RPMI8226 (cell line): ENCODE results near the gene TGFB2.
A peak's percentile ranks its signal among the peaks of the same experiment; 100 is the strongest.

Source experiments
- DNase-seq: peaks from one replicate; pipeline ENCODE4 v3.0.0-alpha.2; 2015

The TGFB2 gene

DNA sequence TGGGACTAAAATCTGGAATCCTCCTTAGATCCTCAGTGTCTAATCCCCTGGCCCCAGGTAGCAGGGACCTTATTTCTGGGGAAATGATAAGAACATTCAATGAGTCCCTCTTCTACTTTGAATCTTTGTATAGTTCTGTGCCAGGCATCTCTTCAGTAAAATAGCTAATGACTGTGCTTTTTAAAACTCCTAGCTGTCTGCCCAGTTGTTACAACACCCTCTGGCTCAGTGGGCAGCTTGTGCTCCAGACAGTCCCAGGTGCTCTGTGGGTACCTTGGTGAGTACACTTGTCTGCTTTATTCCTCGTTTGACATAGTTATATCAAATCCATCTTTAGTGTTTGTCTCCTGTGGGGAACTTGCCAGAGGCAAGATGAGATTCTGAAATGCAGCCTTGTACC, 18.0 kb downstream of the TGFB2 start:
- DNase-seq: no peak

DNA sequence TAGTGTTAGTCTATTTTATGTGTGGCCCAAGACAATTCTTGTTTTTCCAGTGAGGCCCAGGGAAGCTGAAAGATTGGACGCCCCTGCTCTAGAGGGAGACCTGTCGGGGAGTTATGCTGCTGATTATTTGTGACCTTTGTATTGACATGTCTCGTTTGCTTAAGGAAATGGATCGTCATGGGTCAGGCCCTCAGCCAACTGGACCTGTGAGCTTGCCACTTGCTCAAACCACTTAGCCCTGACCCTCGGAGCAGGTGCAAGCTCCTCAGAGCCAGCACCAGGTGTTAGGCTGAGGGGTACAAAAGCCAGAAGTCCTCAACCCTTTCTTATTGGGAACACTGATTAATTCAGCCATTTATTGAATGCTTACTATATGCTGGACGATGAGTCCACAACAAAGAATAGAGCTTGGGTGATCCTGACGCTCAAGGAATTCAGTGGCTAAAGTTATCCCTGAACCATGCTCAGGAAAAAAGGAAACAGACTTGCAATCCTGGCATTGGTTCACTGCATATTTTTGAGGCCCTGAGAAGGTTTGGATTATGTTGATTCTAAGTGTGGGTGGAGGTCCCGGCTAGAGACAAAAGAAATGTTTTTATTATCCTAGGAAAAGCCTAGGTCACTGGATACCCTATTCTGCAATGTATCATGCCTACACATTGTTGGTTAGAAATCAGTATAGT, 19.0 kb downstream of the TGFB2 start:
- no peak for DNase-seq

DNA sequence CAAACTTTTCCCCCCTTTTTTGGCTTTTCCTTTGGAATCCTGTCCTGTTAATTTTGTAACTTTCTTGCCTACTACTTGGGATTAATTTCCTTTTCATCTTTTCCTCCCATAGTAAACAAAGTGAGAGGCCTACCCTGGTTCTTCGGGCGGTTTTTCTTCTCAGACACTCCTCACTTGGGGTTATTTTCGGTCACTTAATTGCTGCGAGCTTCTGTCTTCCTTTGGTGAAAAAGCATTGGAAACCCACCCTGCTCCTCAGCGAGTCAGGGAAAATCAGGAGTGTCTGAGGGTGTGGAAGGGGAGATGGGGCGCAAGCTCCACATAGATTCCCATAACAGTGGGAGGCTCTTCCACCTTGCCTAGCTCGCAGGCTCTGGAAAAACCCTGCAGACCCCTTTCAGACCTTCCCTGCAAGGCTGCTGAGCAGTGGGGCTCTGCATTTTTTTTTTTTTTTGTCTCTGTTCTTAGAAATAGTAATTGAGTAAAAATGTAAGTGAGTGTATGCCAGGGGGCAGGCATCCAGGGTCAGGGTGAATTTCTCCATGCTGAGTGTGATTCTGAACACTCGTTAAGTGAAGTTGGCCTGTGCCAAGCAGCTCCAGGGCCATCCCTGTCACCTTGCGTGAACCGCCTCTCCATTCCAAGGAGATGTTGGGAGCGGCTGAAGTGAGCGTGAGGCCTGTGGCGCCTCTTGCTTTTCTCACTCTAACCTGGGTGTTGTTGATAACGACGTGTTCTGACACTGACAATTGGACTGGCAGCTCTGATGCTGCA, 20.3 kb downstream of the TGFB2 start:
- DNase-seq: no peak

DNA sequence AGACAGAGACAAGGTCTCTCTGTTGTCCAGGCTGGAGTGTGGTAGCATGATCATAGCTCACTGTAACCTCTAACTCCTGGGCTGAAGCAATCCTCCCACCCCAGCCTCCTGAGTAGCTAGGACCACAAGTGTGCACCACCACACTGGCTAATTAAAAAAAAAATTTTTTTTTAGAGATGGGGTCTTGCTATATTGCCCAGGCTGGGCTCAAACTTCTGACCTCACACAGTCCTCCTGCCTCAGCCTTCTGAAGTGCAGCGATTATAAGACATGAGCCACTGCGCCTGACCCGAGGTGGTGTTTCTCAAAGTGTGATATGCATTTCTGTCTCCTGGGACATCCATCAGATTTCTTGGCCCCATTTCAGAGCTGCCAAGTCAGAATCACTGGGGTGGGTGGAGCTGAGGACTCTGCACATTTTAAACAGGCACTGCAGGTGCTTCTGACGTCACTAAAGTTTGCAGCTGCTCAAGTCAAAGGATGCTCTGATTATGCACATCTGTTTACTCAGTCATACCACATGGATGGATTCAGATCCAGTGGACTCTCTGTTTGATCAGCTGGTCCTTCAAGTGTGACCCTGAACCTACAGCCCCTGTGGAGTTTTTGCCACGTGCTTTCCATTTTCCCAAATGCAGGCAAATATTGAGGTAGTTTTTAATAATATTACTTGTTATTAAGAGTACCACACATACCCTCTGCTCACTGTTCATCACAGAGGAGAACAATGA, 21.4 kb downstream of the TGFB2 start:
- DNase-seq: peak; percentile 75

- DNase-seq: no peak
Measured at GRCh38 chr1:218367118-218367517, 22.0 kb downstream of the TGFB2 start.

- no peak for DNase-seq
Measured at GRCh38 chr1:218368686-218369085, 23.6 kb downstream of the TGFB2 start.

DNA sequence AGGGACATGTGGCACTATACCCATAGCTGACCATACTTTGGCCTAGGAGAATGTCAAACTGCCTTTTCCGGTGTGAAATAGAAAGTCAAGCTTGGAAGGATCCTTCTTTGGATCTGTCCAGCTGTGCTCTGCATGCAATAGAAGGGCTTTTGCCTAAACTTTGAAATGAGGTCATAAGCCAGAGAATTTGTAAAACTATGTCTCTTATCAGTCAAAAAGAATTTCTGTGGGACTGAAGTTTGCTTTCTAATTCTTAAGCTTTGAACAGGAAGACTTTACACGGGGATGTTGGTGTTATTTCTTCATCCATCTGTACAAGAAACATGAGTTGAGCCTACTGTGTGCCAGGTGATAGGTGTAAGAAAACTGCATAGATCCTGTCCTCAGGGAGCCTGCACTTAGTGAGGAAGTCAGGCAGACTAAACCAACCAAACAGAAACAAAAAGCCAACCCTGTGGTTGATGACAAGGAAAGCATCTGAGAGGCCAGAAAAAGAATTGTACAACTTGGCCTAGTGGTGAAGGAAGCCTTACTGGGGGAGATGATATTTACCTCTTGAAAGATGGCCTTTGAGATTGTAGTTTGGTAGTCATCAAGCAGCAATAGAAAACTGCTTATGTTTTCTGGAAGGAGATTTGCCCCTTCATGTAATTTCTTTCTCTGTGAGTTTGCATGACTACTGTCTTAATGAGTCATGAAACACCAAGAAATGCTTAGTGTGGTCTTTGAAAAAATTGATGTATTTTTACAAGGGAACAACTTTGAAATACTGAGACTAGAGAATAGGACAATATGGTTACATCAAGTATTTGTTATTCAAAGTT, 24.8 kb downstream of the TGFB2 start:
- no peak for DNase-seq

DNA sequence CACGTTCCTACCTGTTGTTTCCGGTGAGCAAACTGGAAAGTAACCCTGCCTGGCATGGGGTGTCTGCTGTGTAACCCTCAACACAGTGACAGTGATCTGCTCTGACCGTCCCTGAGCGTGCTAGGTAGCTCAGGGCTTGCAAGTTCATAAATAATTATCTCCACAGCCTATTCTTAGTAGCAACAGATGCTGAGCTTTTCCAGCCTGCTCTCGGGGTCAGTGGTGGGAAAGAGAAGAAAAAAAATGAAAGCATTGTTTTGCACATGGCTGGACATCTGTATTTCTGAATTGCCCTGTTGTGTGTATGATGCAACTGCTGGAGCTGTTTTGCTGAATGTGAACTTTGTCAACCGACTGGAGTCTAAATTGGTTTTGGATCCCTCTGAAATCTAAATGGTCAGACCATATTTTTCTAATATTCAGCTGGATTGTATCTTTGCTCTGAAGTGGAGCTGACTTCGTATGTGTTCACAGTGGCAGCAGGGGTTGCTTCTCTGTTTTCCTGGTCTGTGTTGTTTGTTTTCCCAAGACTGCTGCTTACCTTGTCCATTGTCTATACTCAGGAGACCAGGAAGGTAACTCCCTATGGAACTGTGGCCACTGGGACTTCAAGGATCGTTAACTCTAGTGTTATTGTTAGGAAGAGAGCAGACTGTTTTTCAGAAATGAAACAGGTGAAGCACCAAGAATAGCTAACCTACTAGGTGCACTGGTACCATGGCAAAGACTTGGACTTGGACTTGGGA, 27.0 kb downstream of the TGFB2 start:
- DNase-seq: peak; percentile 27

DNA sequence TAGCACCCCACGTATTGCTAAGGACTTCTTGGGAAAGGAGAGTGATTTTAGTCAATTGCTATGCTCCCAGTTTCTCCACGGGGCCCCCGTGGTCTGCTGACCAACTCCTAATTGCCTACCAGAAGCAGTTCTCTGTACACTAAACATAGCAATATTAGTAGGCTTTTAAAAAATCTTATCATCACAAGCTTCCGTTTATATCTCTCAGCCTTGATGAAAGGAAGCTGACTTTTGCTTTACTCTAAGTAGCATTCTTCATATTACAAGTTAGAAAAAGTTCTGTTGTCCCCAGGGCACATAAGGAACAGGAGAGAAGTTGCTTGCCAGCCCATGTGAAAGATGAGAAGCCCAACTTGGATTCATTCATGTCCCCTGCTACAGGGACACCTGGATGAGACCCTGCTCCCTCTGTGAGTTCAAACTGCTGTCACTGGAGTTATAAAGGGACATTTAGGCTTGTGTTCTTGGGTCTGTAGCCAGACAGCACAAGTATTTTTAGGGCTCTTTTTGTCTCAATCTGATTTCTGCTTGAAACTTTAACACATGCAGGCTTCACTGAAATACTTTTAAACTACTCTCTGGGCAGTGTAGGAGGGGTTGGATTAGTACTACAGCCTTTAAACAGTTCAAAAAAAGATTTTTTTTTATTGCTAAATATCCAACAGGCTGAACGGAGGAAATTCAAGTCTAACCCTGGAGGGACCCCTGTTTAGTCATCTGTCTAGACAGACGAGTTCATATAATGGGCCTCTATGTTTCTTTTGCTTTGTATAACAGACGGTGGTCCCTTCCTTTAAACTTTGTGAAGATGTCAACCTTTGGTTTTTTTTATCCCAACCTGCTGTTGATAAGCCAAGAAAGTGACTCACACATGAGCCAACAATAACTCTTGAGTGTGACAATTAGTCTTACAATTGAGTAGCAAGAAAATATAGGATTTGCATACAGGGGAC, 29.5 kb downstream of the TGFB2 start:
- DNase-seq: no peak

DNA sequence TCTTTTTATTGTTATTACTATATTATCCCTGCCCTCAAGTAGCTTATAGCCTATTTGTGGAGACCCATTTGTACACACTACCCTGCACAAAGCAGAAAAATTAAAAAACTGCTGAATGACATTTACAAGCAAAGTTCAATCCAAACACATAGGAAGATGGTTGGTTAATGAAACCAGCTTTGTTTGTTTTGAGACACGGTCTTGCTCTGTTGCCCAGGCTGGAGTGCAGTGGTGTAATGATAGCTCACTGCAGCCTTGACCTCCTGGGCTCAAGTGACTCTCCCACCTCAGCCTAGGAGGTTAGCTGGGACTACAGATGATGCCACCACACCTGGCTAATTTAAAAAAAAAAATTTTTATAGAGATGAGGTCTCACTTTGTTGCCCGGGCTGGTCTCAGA, 31.6 kb downstream of the TGFB2 start:
- no peak for DNase-seq

- peak; percentile 65 for DNase-seq
Measured at GRCh38 chr1:218377143-218377660, 32.1 kb downstream of the TGFB2 start.

- DNase-seq: no peak
Measured at GRCh38 chr1:218380125-218380977, 35.2 kb downstream of the TGFB2 start.

DNA sequence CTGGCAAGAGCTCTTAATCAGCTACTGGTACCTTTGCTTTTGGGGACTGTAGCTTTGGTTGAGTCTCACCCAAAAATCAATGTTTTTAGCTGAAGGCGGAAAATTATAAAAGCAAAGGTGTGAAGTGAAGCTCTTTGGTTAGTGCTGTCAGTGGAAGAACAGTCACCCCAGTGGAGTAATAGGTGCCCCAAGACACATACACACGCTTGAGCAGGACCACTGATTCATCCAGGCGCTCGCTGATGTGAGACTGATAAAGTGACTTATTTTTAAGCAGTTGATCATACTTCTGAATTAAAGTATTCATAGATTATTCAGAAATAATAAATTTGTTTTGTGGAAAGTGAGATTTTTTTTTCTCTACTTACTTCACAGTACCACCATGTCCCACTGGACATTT, 37.1 kb downstream of the TGFB2 start:
- DNase-seq: no peak

- DNase-seq: no peak
Measured at GRCh38 chr1:218383051-218383450, 37.9 kb downstream of the TGFB2 start.

- no peak for DNase-seq
Measured at GRCh38 chr1:218383681-218384080, 38.5 kb downstream of the TGFB2 start.

- DNase-seq: no peak
Measured at GRCh38 chr1:218384581-218384993, 39.5 kb downstream of the TGFB2 start.

DNA sequence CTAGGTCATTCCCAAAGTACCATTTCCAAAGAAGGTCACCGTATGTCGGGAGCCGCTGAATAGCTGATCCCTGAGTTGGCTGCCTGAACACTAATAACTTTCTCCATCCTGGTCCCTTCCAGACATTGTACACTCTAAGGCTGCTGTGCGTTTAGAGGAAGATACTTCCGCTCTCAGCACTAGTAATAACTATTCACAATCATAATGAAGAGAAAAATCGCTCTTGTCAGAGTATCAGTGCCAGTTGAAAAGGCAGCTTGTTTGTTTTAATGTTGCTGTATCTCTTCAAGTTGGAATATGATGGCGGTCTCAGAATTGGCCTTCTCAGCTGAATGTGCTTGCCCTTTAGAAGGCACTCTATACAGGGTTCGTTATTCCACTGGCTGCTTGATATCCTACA, 43.5 kb downstream of the TGFB2 start:
- DNase-seq: no peak

DNA sequence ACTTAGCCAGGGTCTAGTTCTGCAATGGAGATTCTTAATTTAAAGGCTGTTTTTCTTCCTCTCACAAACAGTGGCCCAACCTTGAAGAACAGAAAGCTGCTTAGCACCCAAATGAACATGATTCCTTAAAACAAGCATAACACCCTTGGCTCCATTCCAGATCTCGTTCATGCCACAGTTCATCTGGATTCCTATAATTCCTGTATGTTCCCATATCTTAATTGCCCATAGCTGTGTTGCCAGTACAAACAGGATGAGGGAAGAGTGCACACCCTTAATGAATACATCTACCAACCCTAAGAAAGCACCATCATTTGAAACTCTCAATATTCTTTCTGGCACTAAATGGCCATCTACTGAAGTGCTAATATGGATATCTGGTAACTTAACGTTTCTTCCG, 45.5 kb downstream of the TGFB2 start:
- no peak for DNase-seq

DNA sequence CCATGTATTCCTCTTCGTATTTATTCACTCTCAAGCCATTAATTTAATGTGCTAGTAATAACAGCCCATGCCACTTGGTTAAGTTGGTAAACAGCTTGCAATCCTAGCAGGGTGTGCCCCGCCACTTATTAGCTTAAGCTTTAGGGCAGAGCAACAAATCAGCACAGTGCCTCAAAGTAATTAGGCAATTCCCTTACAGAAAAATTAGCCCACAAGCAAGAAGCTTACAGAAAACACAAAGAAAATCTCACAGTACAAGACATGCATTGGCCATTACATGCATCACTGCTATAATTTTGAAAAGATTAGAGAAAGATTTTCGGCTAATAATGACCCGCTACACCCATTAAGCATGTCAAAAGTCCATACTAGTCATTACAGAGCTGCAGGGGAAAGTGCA, 47.6 kb downstream of the TGFB2 start:
- no peak for DNase-seq

DNA sequence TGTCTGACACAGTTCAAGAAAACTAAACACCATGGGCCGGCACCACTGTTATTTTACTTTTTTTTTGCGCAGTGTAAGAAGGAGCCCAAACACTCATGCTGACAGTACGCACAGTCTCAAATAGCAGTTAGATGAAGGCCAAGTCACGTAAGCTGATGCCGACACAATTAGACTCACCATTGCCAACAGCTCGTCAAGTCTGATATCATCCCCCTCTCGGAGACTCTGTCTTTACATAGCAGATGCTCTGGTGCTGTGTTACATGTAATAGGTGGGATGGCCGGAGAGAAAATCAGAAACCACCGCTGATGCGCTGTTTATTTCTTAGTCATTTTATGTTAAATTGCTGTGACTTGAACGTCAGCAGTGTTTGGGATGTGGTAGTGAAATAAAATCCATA, 49.3 kb downstream of the TGFB2 start:
- no peak for DNase-seq
